K562 (cell line): Measurements from ENCODE around the gene ATP8A1. TPM values are rescaled to one million over a fixed set of nuclear protein-coding genes. Genes with fewer than 3 reads are reported as not detected.
A peak's percentile ranks its signal among the peaks of the same experiment; 100 is the strongest.

Source experiments
- CBX8 ChIP-seq: fragments of 200-600 bp; sonication (generic); IDR thresholded peaks from 2 replicates; pipeline ENCODE4 v1.6.1; 2012; ENCODE audit warnings: borderline replicate concordance, mixed run types, low read depth, mild to moderate bottlenecking, moderate library complexity, mixed read lengths, low read length, control low read depth, inconsistent platforms; ENCODE audit not compliant: poor library complexity, severe bottlenecking; ENCODE audit errors: extremely low read depth
- ETV1 ChIP-seq: fragments of 450-650 bp; conservative IDR thresholded peaks from 2 replicates; pipeline ENCODE4 v1.6.1; 2016; ENCODE audit warnings: missing genetic modification characterization, control low read depth, low read depth, missing compliant biosample characterization
- HCFC1 ChIP-seq: IDR thresholded peaks from 2 replicates; pipeline ENCODE4 v1.6.1; 2012; ENCODE audit warnings: low read depth, low read length, improper control_type of control experiment
- ILF3 ChIP-seq: fragments of 450-650 bp; IDR thresholded peaks from 2 replicates; pipeline ENCODE4 v1.6.1; 2018; ENCODE audit warnings: antibody characterized with exemption, mild to moderate bottlenecking, moderate library complexity, borderline replicate concordance
- MEF2A ChIP-seq: IDR thresholded peaks from 2 replicates; pipeline ENCODE4 v1.6.1; 2011; ENCODE audit warnings: low read depth, mild to moderate bottlenecking, low read length, moderate library complexity; ENCODE audit not compliant: control insufficient read depth
- MTA3 ChIP-seq: fragments of 450-650 bp; formaldehyde crosslinking; IDR thresholded peaks from 2 replicates; pipeline ENCODE4 v1.6.1; 2017; ENCODE audit warnings: mild to moderate bottlenecking, borderline replicate concordance
- PURB ChIP-seq: sonication (generic); formaldehyde crosslinking; IDR thresholded peaks from 2 replicates; pipeline ENCODE4 v1.9.0; 2021; ENCODE audit warnings: low read depth, mild to moderate bottlenecking, missing genetic modification reagents
- RBM25 ChIP-seq: fragments of 200-400 bp; formaldehyde crosslinking; IDR thresholded peaks from 2 replicates; pipeline ENCODE4 v1.6.1; 2018; ENCODE audit warnings: low read length, low read depth, moderate library complexity; ENCODE audit not compliant: severe bottlenecking
- SMAD4 ChIP-seq: fragments of 250-450 bp; sonication (Bioruptor Pico); conservative IDR thresholded peaks from 2 replicates; pipeline ENCODE4 v1.8.0; 2021; ENCODE audit warnings: inconsistent platforms, mild to moderate bottlenecking, moderate library complexity
- ZNF124 ChIP-seq: sonication (generic); formaldehyde crosslinking; IDR thresholded peaks from 2 replicates; pipeline ENCODE4 v1.8.1; 2022; ENCODE audit warnings: missing genetic modification reagents
- ZNF217 ChIP-seq: sonication (generic); formaldehyde crosslinking; IDR thresholded peaks from 2 replicates; pipeline ENCODE4 v1.8.0; 2022; ENCODE audit warnings: mild to moderate bottlenecking, missing genetic modification reagents
- ZNF316 ChIP-seq: fragments of 450-650 bp; IDR thresholded peaks from 2 replicates; pipeline ENCODE4 v1.6.1; 2016
- ZNF696 ChIP-seq: fragments of 250-450 bp; sonication (Bioruptor Pico); conservative IDR thresholded peaks from 2 replicates; pipeline ENCODE4 v1.4.0; 2020; ENCODE audit warnings: mild to moderate bottlenecking, moderate library complexity
- ZNF717 ChIP-seq: fragments of 250-450 bp; sonication (Bioruptor Pico); IDR thresholded peaks from 2 replicates; pipeline ENCODE4 v1.5.0; 2021
- ZNF79 ChIP-seq: fragments of 250-450 bp; sonication (Bioruptor Pico); IDR thresholded peaks from 2 replicates; pipeline ENCODE4 v1.4.0; 2020; ENCODE audit warnings: low read depth, mild to moderate bottlenecking, moderate library complexity
- polyA plus RNA-seq, 8 experiments: library from polyadenylated mRNA; depleted of rRNA in 4 of 8; stranded (reverse) in 5 of 8; unstranded in 3 of 8; fragments of >200 nt; fragmentation: Nextera tagmentation in 2 of 8; fragmentation: Illumina TruSeq in 1 of 8; extraction: Ambion mirVana in 2 of 8; extraction: Trizol in 1 of 8; gene quantifications; 2 replicates each; pipeline versions ENCODE4 v1.2.1 to v1.2.3, GENCODE V29; 2011 to 2014; ENCODE audit warnings: inconsistent platforms in 1 of 8, missing spikeins in 1 of 8
- total RNA-seq, 7 experiments: library from RNA; depleted of rRNA in 6 of 7; stranded (reverse); fragments of >200 nt in 6 of 7; fragmentation: Illumina TruSeq in 2 of 7; extraction: Trizol in 2 of 7; gene quantifications; 2 replicates each; pipeline versions ENCODE4 v1.2.1 to v1.2.3, GENCODE V29; 2011 to 2021; ENCODE audit warnings: low replicate concordance in 1 of 7
- TF ChIP-seq, protein P1 (sequence below), 2 experiments: IDR thresholded peaks; 2 replicates each; pipeline ENCODE4 v1.6.1; 2011; ENCODE audit warnings: borderline replicate concordance in 1 of 2, control low read depth in 1 of 2, low read depth in 1 of 2, low read length in 1 of 2, mild to moderate bottlenecking in 1 of 2, mixed read lengths in 1 of 2, moderate library complexity in 1 of 2; ENCODE audit not compliant: insufficient read depth in 1 of 2, insufficient read length in 1 of 2, poor library complexity in 1 of 2, severe bottlenecking in 1 of 2; ENCODE audit errors: extremely low read depth in 1 of 2
- TF ChIP-seq, protein P2 (sequence below): fragments of 250-450 bp; sonication (Bioruptor Pico); IDR thresholded peaks from 2 replicates; pipeline ENCODE4 v1.8.0; 2021; ENCODE audit warnings: moderate library complexity, mild to moderate bottlenecking, inconsistent platforms
- TF ChIP-seq, protein P3 (sequence below), 2 experiments: fragments of 450-650 bp in 1 of 2; IDR thresholded peaks; 2 replicates each; pipeline ENCODE4 v1.6.1; 2011 to 2017; ENCODE audit warnings: low read depth in 2 of 2, antibody characterized with exemption in 1 of 2, borderline replicate concordance in 1 of 2, low read length in 1 of 2, mild to moderate bottlenecking in 1 of 2, mixed read lengths in 1 of 2; ENCODE audit not compliant: control insufficient read depth in 1 of 2
- TF ChIP-seq, protein P4 (sequence below): sonication (generic); formaldehyde crosslinking; IDR thresholded peaks from 2 replicates; pipeline ENCODE4 v1.5.0; 2020; ENCODE audit warnings: missing genetic modification reagents

ATP8A1 gene
- total and polyA plus RNA-seq, 9 of the 15 experiments (the other 6 are each of a cell fraction or from before 2014, with no cell fraction given) = 0.05 to 0.29 (median 0.07) TPM; not detected in 2

DNA sequence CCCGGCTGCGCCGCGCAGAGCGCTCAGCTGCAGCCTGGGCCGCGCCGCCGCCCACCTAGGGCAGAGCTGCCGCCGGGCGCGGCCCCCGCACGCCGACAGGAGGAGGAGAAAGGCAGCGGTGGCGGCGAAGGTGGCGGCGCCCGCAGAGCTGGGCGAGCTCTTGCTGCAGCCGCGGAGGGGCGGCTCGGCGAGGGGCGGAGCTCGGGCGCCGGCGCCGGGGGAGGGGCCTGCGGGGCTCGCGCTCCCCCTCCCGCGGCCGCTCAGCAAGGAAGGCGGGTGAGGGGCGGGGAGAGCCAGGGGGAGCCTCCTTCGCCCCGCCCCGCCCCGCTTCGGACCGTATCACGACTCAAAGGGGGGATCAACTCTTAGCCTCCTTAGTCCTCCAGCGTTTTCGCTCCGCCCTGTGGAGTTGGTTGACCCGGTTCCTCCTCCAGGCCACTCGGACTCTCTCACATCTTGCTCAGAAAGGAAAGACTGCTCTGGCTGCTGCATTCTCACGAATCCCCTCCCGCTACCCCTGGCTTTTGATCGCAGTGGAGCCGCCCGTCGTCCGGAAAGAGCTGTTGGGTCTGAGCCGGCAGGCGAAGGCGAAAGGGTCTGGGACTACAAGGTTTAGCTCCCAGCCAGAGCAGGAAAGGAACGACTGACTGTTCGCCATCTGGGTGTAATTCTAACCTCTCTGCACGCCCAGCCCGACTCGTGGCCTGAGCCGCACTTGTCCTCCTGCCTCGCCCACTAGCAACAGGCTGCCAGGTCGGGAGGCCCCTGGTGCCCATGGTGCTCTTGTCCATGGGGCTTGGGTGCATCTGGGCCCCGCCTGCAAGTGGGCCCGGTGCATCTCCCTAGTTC lies at the start of gene ATP8A1 (continued):
- TF ChIP-seq PURB (CRISPR knock-in tag) = no peak
- peak; percentile 65 for TF ChIP-seq ETV1
- no peak for TF ChIP-seq ZNF717 (CRISPR knock-in tag)
- no peak for TF ChIP-seq ZNF79
- TF ChIP-seq CBX8 = no peak
- no peak for TF ChIP-seq ZNF217 (CRISPR knock-in tag)
- peak; percentile 51; the same call in 1 of the 2 replicates for TF ChIP-seq MTA3
- TF ChIP-seq SMAD4 (CRISPR knock-in tag) = peak; percentile 63
- no peak for TF ChIP-seq ILF3
- no peak for TF ChIP-seq ZNF124
- no peak for TF ChIP-seq MEF2A
- TF ChIP-seq, protein P1, sequence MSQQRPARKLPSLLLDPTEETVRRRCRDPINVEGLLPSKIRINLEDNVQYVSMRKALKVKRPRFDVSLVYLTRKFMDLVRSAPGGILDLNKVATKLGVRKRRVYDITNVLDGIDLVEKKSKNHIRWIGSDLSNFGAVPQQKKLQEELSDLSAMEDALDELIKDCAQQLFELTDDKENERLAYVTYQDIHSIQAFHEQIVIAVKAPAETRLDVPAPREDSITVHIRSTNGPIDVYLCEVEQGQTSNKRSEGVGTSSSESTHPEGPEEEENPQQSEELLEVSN (IDR thresholded peaks at IDR 0.05; ENCODE audit: borderline replicate concordance in 1 of 2, extremely low read depth in 1 of 2, insufficient read depth in 1 of 2, insufficient read length in 1 of 2, low read depth in 1 of 2, low read length in 1 of 2, poor library complexity in 1 of 2, severe bottlenecking in 1 of 2) = peak in 1 of 2 experiments; percentile 56
- no peak for TF ChIP-seq RBM25
- TF ChIP-seq, protein P2, sequence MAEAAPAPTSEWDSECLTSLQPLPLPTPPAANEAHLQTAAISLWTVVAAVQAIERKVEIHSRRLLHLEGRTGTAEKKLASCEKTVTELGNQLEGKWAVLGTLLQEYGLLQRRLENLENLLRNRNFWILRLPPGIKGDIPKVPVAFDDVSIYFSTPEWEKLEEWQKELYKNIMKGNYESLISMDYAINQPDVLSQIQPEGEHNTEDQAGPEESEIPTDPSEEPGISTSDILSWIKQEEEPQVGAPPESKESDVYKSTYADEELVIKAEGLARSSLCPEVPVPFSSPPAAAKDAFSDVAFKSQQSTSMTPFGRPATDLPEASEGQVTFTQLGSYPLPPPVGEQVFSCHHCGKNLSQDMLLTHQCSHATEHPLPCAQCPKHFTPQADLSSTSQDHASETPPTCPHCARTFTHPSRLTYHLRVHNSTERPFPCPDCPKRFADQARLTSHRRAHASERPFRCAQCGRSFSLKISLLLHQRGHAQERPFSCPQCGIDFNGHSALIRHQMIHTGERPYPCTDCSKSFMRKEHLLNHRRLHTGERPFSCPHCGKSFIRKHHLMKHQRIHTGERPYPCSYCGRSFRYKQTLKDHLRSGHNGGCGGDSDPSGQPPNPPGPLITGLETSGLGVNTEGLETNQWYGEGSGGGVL (CRISPR knock-in tag) = no peak
- no peak for TF ChIP-seq ZNF316
- TF ChIP-seq, protein P3, sequence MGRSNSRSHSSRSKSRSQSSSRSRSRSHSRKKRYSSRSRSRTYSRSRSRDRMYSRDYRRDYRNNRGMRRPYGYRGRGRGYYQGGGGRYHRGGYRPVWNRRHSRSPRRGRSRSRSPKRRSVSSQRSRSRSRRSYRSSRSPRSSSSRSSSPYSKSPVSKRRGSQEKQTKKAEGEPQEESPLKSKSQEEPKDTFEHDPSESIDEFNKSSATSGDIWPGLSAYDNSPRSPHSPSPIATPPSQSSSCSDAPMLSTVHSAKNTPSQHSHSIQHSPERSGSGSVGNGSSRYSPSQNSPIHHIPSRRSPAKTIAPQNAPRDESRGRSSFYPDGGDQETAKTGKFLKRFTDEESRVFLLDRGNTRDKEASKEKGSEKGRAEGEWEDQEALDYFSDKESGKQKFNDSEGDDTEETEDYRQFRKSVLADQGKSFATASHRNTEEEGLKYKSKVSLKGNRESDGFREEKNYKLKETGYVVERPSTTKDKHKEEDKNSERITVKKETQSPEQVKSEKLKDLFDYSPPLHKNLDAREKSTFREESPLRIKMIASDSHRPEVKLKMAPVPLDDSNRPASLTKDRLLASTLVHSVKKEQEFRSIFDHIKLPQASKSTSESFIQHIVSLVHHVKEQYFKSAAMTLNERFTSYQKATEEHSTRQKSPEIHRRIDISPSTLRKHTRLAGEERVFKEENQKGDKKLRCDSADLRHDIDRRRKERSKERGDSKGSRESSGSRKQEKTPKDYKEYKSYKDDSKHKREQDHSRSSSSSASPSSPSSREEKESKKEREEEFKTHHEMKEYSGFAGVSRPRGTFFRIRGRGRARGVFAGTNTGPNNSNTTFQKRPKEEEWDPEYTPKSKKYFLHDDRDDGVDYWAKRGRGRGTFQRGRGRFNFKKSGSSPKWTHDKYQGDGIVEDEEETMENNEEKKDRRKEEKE (IDR thresholded peaks at IDR 0.05; ENCODE audit: borderline replicate concordance in 1 of 2, control insufficient read depth in 1 of 2, low read depth in 2 of 2, low read length in 1 of 2) = peak in 1 of 2 experiments; percentile 98; a peak in 2 of 4 replicates
- TF ChIP-seq, protein P4, sequence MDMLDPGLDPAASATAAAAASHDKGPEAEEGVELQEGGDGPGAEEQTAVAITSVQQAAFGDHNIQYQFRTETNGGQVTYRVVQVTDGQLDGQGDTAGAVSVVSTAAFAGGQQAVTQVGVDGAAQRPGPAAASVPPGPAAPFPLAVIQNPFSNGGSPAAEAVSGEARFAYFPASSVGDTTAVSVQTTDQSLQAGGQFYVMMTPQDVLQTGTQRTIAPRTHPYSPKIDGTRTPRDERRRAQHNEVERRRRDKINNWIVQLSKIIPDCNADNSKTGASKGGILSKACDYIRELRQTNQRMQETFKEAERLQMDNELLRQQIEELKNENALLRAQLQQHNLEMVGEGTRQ (CRISPR knock-in tag) = no peak
- TF ChIP-seq ZNF696 (CRISPR knock-in tag) = no peak
- no peak for TF ChIP-seq HCFC1
